Measurements from ENCODE around the gene FAM167B.
"Not testable (repeated sequence)": the region's sequence is repeated elsewhere in the genome, so short reads cannot be mapped to it uniquely, and the experiment has no call there.

The FAM167B gene

GRCh38 chr1:32224285-32224684, 22.7 kb upstream of the FAM167B start:
- DNase-seq, result no peak

DNA sequence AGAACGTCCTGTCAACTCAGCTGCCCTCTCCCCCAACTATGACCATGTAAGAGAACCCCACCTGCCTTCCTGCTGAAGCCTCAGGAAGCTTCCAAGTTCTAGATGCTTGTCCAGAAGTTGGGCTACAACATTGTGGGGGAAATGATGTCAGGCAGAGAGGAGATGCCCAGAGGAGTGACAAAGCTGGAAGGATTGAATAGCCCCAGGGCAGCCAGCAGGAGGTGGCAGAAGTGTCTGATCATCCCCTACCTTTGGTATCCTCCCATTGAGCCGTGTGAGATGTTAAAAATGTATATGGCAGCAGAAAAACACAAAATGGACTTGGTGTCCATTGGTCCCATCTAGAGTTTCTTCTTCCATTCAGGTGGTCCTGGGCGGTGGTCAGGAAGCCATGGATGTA, 18.3 kb upstream of the FAM167B start:
- DNase-seq, result no peak

DNA sequence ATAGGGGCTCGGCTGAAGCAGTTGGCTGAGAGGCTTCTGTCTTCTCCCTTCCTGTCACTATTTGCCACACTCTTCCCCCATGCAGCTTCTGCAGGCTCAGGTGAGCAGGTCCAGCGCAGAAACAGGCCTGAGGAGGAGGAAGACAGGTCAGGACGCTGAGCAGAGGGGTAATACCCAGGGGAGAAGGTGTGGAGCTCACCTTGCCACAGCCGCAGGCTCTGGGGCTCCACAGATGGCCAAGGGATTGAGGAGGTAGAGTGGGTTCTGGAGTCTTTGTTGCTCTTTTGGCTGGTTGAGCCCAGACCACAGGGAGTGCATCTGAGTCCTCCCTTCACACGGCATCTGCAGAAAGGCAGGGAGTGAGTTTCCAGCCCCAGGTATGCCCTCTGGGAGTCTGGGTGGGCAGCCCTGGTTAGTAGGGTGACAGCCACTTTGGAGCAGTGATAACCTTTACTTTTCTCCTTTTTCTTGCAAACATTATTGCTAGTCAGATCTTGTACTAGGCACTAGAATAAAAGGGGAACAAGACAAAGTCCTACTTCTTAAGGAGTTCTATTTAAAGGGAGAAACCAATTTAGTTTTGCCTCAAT, 15.1 kb upstream of the FAM167B start:
- DNase-seq, result no peak

DNA sequence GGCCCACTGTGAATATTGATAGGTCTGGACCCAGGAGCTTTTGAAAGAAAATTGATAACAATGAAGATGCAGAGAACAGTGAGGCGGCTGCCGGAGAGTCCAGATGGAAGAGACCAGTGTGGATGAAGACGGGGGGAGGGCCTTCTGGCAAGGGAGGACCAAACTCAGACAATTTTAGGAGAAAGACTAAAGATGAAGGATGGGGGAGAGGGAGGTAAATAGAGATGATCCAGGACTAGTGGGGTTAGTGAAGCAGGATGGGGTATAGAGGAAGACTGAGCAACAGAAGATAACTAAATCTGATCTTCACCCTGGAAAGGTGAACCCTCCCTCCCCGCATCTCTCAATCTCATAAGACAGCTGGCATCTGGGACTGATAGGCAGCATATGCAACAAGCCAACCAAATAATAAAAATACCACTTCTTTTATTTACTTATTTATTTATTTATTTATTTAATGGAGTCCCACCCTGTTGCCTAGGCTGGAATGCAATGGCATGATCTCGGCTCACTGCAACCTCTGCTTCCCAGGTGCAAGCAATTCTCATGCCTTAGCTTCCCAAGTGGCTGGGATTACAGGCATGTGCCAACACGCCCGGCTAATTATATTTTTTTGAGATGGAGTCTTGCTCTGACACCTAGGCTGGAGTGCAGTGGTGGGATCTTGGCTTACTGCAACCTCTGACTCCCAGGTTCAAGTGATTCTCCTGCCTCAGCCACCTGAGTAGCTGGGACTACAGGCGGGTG, 14.3 kb upstream of the FAM167B start:
- DNase-seq, result no peak

DNA sequence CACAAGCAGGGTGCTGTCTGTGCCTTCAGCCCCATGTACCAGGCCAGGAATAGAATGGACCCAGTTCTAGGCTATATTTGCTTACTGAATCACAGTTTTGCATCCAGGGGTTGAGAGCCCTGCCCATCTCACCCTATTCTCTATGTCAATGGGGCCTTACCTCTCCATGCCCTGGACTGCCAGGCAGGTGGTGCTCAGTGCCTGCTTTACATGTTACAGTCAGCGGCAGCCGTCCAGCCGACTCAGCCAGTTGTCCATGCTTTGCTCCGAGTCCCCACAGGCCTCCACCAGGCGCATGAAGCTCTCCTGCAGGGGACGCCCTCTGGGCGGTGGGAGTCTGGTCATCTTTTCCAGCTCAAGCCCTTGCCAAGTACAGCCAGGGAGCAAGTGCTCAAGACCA, 12.2 kb upstream of the FAM167B start:
- DNase-seq, result no peak

DNA sequence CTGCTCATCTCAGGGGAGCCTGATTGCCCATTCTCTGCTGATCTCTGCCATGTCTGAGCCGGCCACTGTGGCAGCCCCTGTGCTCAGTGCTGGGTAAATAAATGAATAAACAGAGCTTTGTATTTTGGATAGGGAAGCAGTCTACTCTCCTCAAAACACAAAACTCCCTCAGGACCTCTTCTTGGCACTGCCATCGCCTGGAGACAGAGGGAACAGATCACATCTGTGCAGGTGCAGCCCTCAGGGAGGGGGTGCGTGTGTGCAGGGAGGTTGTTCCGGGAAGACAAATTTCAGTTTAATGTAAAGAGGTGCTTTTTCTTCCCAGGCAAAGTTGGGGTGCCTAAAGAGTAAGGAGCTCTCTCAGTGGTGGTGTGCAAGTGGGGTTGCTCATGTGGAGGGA, 7.7 kb upstream of the FAM167B start:
- DNase-seq, result no peak

DNA sequence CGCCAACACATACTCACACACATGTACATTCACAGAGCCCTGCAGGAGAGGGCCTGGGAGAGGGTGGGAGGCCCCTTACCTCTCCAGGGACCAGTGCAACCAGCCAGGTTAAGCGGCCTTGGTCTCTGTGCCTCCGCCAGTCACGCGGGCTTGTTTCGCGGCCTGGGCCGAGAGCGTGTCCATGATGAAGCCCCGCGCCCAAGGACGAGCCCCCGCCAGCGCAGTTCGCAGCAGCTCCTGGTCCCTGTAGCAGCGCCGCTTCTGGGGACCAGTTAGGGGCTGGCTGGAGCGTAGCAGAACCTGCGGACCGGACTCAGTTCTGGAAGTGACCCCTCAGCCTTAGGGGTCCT, 7.3 kb upstream of the FAM167B start:
- no peak for DNase-seq

GRCh38 chr1:32240140-32240951, 6.7 kb upstream of the FAM167B start:
- peak; percentile 37 for DNase-seq

GRCh38 chr1:32241001-32241763, 5.8 kb upstream of the FAM167B start:
- DNase-seq, result no peak

DNA sequence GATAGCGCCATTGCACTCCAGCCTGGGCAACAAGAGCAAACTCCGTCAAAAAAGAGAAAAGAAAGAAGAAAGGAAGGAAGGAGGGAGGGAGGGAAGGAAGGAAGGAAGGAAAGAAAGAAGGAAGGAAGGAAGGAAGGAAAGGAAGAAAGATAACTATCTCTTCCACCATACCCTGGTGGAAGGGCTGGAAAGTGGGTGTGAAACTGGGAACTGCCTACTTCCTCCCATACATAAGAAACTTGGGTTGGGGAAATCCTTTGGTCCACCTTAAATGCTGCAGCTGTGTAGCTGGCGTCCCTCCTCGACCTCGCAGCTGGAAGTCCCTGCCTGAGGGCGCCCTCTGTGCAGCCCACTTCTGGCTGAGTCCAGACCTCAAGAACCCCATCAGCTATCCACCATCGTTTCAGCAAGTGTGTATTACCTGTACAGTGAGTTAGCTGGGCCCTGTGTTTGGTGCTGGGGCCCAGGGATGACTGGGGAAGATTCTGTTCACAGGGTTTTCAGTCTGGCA, 4.6 kb upstream of the FAM167B start:
- no peak for DNase-seq

- DNase-seq, result no peak
Observed at GRCh38 chr1:32247452-32247851, 430 bp downstream of the FAM167B start.

- DNase-seq, result peak; percentile 23
Observed at GRCh38 chr1:32247983-32248889, 1.2 kb downstream of the FAM167B start.

DNA sequence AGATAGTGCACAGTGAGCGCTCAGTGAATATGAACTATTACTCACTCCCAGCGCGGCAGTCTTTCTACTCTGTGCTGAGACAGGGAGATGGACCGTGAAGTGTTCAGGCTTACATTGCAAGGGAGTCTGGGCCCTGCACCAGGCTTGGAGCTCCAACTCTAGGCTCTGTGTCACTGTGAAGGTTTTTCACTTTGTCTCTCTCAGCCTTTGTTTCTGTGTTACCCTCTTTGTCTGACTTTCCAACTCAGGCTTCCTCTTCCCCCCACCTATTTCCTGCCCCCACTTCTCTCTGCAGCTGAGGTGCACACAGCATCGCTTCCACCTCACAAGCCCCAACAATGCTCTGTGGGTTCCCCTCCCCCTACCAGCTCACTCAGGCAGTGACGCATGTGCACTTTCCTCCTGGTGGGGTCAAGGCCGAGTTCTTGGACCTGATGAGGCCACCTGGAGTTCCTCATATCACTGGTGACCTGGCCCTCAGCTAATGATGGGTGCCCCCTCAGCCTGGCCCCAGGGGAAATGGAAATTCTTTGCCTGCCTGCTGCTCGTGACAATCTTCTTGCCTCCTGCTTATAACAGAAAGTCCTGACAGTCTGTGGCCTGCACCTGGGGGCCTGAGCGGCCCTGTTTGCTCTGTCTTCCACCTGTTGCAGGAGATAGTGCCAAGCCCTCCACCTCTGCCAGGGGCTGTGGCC, 3.0 kb downstream of the FAM167B start:
- DNase-seq, result no peak

GRCh38 chr1:32250893-32251716, 4.1 kb downstream of the FAM167B start, which contains the start of gene LCK:
Gene LCK (plus strand): TSS chr1:32251265. CDS start chr1:32274330, 23,065 bp downstream.
- no peak for DNase-seq

DNA sequence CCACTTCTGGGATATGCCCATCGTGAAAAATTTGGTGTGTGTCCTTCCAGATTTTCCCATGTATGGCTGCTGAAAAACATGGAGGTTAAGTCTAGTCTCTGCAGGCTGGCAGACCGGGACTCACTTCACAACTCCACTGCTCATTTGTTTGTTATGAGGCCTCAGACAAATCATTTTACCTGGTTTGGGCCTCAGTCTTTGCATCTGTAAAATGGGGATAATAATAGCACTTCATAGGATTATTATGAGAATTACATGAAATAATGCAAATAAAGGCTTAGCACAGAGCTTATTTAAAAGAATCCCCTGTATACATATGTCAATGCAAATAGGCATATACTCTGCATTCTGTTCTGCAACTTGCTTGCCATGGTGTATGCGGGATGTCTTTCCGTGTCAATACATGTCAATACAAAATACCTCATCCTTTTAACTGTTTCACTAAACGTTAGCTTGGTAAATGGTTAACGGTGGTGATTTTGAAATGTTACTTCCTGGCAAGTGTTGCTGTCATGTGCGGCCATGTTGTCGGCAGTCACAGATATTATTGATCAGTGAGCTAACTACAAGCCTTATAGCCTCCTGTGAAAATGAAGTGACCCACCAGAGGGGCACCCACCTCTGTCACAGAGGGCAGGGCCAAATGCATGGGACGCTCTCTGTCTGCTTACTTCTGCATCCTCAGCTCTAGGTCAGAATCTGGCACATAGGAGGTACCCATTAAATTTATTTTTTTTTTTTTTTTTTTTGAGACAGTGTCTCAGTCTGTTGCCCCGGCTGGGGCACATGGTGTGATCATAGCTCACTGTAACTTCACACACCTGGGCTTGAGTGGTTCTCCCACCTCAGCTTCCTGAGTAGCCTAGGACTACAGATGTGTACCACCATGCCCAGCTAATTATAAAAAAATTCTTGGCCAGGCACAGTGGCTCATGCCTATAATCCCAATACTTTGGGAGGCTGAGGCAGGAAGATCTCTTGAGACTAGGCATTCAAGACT, 8.3 kb downstream of the FAM167B start:
- DNase-seq, result no peak

- DNase-seq, result no peak
Observed at GRCh38 chr1:32256473-32257226, 9.6 kb downstream of the FAM167B start.

DNA sequence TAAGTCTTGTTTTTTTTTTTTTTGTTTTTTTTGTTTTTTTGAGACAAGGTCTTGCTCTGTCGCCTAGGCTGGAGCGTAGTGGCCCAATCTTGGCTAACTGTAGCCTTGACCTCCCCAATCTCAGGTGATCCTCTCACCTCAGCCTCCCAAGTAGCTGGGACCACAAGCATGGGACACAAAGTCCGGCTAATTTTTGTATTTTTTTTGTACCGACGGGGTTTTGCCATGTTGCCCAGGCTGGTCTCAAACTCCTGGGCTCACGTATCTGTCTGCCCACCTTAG, 10.1 kb downstream of the FAM167B start:
- DNase-seq, result no peak

- not testable (repeated sequence) for DNase-seq
Observed at GRCh38 chr1:32263236-32263593, 16.2 kb downstream of the FAM167B start.

DNA sequence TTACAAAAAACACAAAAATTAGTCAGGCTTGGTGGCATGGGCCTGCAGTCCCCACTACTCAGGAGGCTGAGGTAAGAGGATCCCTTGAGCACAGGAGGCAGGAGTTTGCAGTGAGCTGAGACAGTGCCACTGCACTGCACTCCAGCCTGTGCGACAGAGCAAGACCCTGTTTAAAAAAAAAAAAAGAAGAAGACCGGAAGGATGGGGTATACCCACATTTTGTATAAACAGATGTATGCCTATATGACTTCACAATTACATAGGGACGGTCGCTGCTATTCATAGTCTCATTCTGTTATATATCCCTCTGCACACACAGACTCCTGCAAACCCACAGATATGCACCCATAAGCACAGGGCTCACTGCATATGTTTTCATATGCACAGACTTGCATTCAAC, 16.7 kb downstream of the FAM167B start:
- DNase-seq, result no peak

Data from NCI-H1436 treated with DMSO at 0.1 percent for 48 hours (cell line).